K562 (cell line): Measurements from ENCODE around the gene PEAR1. TPM values are rescaled to one million over a fixed set of nuclear protein-coding genes. Genes with fewer than 3 reads are reported as not detected.

Experiments
- ATAC-seq: fragments of 200-7000 bp; cut with Tn5 transposase; 3 replicates; pipeline ENCODE4 v1.9.1; 2020; ENCODE audit warnings: moderate library complexity
- BruUV-seq: library from RNA; stranded (reverse); fragments of 400-500 nt; replicated peaks from 2 replicates; lab custom pipeline; 2021; lab: Mats Ljungman, UMichigan
- CTCF ChIA-PET: fragments of 300-600 bp; formaldehyde crosslinking; extraction: SDS; loops from one replicate; lab custom pipeline; 2021; ENCODE audit warnings: low intra/inter-chr PET ratio; lab: Yijun Ruan, JAX
- POLR2A ChIA-PET: fragments of 300-600, 350-650 bp; sonication (Branson Sonifier 250); formaldehyde crosslinking; extraction: SDS; loops from one replicate; lab custom pipeline; 2021; ENCODE audit warnings: antibody characterized with exemption, inconsistent platforms; lab: Yijun Ruan, JAX
- DNase-seq, 4 experiments: peaks; one replicate each; pipeline versions ENCODE4 v3.0.0 to v3.0.0-alpha.2; 2011 to 2018; ENCODE audit warnings: low spot score in 3 of 4, mixed read lengths in 3 of 4; ENCODE audit errors: extremely low read depth in 1 of 4
- FAIRE-seq: peaks from 2 replicates; lab custom pipeline; 2011; peaks lifted over from hg19 to GRCh38; lab: Jason Lieb, UNC
- H2AFZ ChIP-seq: 2 replicates; pipeline ENCODE4 v1.6.0; 2011; ENCODE audit warnings: low read depth, low read length, control low read depth, inconsistent platforms
- H3K27ac ChIP-seq: fragments of 200-600 bp; 3 replicates; pipeline ENCODE4 v1.8.0; 2011; ENCODE audit warnings: low read depth, mild to moderate bottlenecking, control low read depth, inconsistent platforms, low read length, moderate library complexity, mixed read lengths; ENCODE audit errors: extremely low read depth
- H3K27me3 ChIP-seq, 2 experiments: fragments of 300-600 bp in 1 of 2; 2 replicates in 1 of 2; 3 replicates in 1 of 2; pipeline versions ENCODE4 v1.6.0 to v1.8.0; 2011; ENCODE audit warnings: inconsistent platforms in 2 of 2, low read length in 2 of 2, mild to moderate bottlenecking in 1 of 2, mixed read lengths in 1 of 2, moderate library complexity in 1 of 2; ENCODE audit not compliant: control insufficient read depth in 2 of 2, insufficient read depth in 2 of 2
- H3K36me3 ChIP-seq: fragments of 300-600 bp; 3 replicates; pipeline ENCODE4 v1.8.0; 2011; ENCODE audit warnings: mild to moderate bottlenecking, low read length, inconsistent platforms; ENCODE audit not compliant: control insufficient read depth, insufficient read depth
- H3K4me1 ChIP-seq, 2 experiments: fragments of 200-600 bp in 1 of 2; replicated peaks in 1 of 2; 2 replicates in 1 of 2; 3 replicates in 1 of 2; pipeline versions ENCODE4 v1.5.1 to v1.8.0; 2011; ENCODE audit warnings: inconsistent platforms in 2 of 2, low read length in 2 of 2, mild to moderate bottlenecking in 1 of 2, mixed read lengths in 1 of 2, moderate library complexity in 1 of 2; ENCODE audit not compliant: control insufficient read depth in 2 of 2, insufficient read depth in 2 of 2
- H3K4me2 ChIP-seq: 2 replicates; pipeline ENCODE4 v1.6.1; 2011; ENCODE audit warnings: low read length, control low read depth, inconsistent platforms, mixed read lengths; ENCODE audit not compliant: insufficient read depth
- H3K4me3 ChIP-seq: fragments of 200-600 bp; sonication (generic), shearing (Covaris generic); 2 replicates; pipeline ENCODE4 v1.5.1; 2016; ENCODE audit warnings: control low read depth, inconsistent platforms
- H3K79me2 ChIP-seq: fragments of 200-600 bp; 3 replicates; pipeline ENCODE4 v1.8.0; 2011; ENCODE audit warnings: low read length, inconsistent platforms; ENCODE audit not compliant: control insufficient read depth, insufficient read depth
- H3K9ac ChIP-seq, 2 experiments: 2 replicates each; pipeline versions ENCODE4 v1.6.0 to v1.6.1; 2011; ENCODE audit warnings: low read depth in 2 of 2, low read length in 2 of 2, control low read depth in 1 of 2, inconsistent platforms in 1 of 2, mild to moderate bottlenecking in 1 of 2, mixed read lengths in 1 of 2; ENCODE audit not compliant: insufficient read depth in 1 of 2
- H3K9me1 ChIP-seq: one replicate; pipeline ENCODE4 v1.6.0; 2011; ENCODE audit warnings: inconsistent platforms, mild to moderate bottlenecking, low read length, moderate library complexity; ENCODE audit not compliant: control insufficient read depth, insufficient read depth
- H3K9me3 ChIP-seq: replicated peaks from 2 replicates; pipeline ENCODE4 v1.5.1; 2011; ENCODE audit warnings: low read depth, low read length, inconsistent platforms; ENCODE audit not compliant: control insufficient read depth, insufficient read depth
- H4K20me1 ChIP-seq: replicated peaks from 2 replicates; pipeline ENCODE4 v1.6.1; 2011; ENCODE audit warnings: low read length, inconsistent platforms, mixed read lengths; ENCODE audit not compliant: control insufficient read depth, insufficient read depth
- CBFA2T3 ChIP-seq: fragments of 450-650 bp; IDR thresholded peaks from 2 replicates; pipeline ENCODE4 v1.6.1; 2017
- CLOCK ChIP-seq: fragments of 250-450 bp; sonication (Bioruptor Pico); IDR thresholded peaks from 2 replicates; pipeline ENCODE4 v1.4.0; 2020; ENCODE audit warnings: mild to moderate bottlenecking, moderate library complexity, borderline replicate concordance
- EHMT2 ChIP-seq: fragments of 450-650 bp; IDR thresholded peaks from 2 replicates; pipeline ENCODE4 v1.6.1; 2018; ENCODE audit warnings: antibody characterized with exemption
- HINFP ChIP-seq: fragments of 450-650 bp; conservative IDR thresholded peaks from 2 replicates; pipeline ENCODE4 v1.6.1; 2016; ENCODE audit warnings: missing genetic modification characterization, low read depth, mild to moderate bottlenecking, control low read depth, missing compliant biosample characterization
- POLR2A ChIP-seq: fragments of 450-650 bp; conservative IDR thresholded peaks from 2 replicates; pipeline ENCODE4 v1.6.1; 2016
- POLR2AphosphoS5 ChIP-seq: IDR thresholded peaks from 2 replicates; pipeline ENCODE4 v1.6.1; 2011; ENCODE audit warnings: mild to moderate bottlenecking, low read depth, low read length, moderate library complexity; ENCODE audit not compliant: control insufficient read depth, insufficient read depth
- ZNF586 ChIP-seq: fragments of 450-650 bp; formaldehyde crosslinking; conservative IDR thresholded peaks from 2 replicates; pipeline ENCODE4 v1.4.0; 2020; ENCODE audit warnings: mild to moderate bottlenecking, moderate library complexity
- WGBS: fragments of 100-300 bp; shearing (Covaris generic); methylation state at CpG from one replicate; pipeline ENCODE4 v1.1.6; 2016; ENCODE audit warnings: low coverage, mixed read lengths; ENCODE audit not compliant: insufficient coverage; ENCODE audit errors: missing lambda C conversion rate; 5-methylcytosine and 5-hydroxymethylcytosine counted together
- in situ Hi-C: fragments of 300-500 bp; cut with MboI; formaldehyde crosslinking; loops from 4 replicates; pipeline ENCODE4 v1.15.0; 2018; ENCODE audit warnings: inconsistent platforms, mixed read lengths
- intact Hi-C: fragments of 100-400 bp; cut with micrococcal nuclease; formaldehyde crosslinking; loops from 2 replicates; pipeline ENCODE4 v1.14.2; 2022
- polyA plus RNA-seq, 8 experiments: library from polyadenylated mRNA; depleted of rRNA in 4 of 8; stranded (reverse) in 5 of 8; unstranded in 3 of 8; fragments of >200 nt; fragmentation: Nextera tagmentation in 2 of 8; fragmentation: Illumina TruSeq in 1 of 8; extraction: Ambion mirVana in 2 of 8; extraction: Trizol in 1 of 8; gene quantifications; 2 replicates each; pipeline versions ENCODE4 v1.2.1 to v1.2.3, GENCODE V29; 2011 to 2014; ENCODE audit warnings: inconsistent platforms in 1 of 8, missing spikeins in 1 of 8
- total RNA-seq, 7 experiments: library from RNA; depleted of rRNA in 6 of 7; stranded (reverse); fragments of >200 nt in 6 of 7; fragmentation: Illumina TruSeq in 2 of 7; extraction: Trizol in 2 of 7; gene quantifications; 2 replicates each; pipeline versions ENCODE4 v1.2.1 to v1.2.3, GENCODE V29; 2011 to 2021; ENCODE audit warnings: low replicate concordance in 1 of 7

The PEAR1 gene
- total and polyA plus RNA-seq, 9 of the 15 experiments (the other 6 are each of a cell fraction or from before 2014, with no cell fraction given) = 0.87 to 13.9 (median 6.1) TPM

- CTCF ChIA-PET = no interaction called here
- no peak for FAIRE-seq
Measured at GRCh38 chr1:156847591-156848460, 45.7 kb upstream of the PEAR1 start.

More at GRCh38 chr1:156847591-156848460, 45.7 kb upstream of the PEAR1 start:
- DNase-seq = no peak
- Histone ChIP-seq H2AFZ (peak overlapping the region; percentile 77; the same call in 1 of the 2 replicates), H3K27ac (no peak overlapping the region)
- intact Hi-C loops = no loop called here
- no TSS peak for BruUV-seq
- no peak for TF ChIP-seq HINFP (tag)
- TF ChIP-seq POLR2A = peak; percentile 51
- TF ChIP-seq ZNF586 (CRISPR knock-in tag) = no peak
- TF ChIP-seq CBFA2T3 = peak; percentile 56
- TF ChIP-seq CLOCK (CRISPR knock-in tag) = no peak
- no peak for TF ChIP-seq EHMT2
- TF ChIP-seq POLR2AphosphoS5 = peak; percentile 38; the same call in 1 of the 2 replicates
- TF ChIP-seq, all 486 proteins: peak for 3
- Histone ChIP-seq H3K4me3 (no peak overlapping the region), H4K20me1 (no peaks in the 10 kb centered on the region), H3K9me1 (no peaks in the 10 kb centered on the region), H3K4me1 (peaks cover 12 to 32% of the 10 kb centered on the region in 2 experiments; a peak in 4 of 5 replicates), H3K36me3 (no peaks in the 10 kb centered on the region), H3K4me2 (0 out of 2 replicates have a peak overlapping the region, but pooled peaks have one; percentile 46), H3K27me3 (0 out of 5 replicates have a peak, but pooled peaks cover 0 to 13% of the 10 kb centered on the region in 2 experiments), H3K79me2 (no peaks in the 10 kb centered on the region), H3K9ac (no peak overlapping the region), H3K9me3 (no peaks in the 10 kb centered on the region)
- in situ Hi-C loops = no loop called here
- POLR2A ChIA-PET = interaction anchor here (0.6 to 2.9 kb wide), 2 partner anchors 8 to 11 kb away, joined by 4 to 10 read pairs; partner anchors contain the start of gene INSRR
- no peak for ATAC-seq
- WGBS = 13% methylated on average over 7 of the region's 7 CpGs
